C4-2B (cell line): ENCODE measurements around the gene GIMAP1.
A peak's percentile ranks its signal among the peaks of the same experiment; 100 is the strongest.

Source experiments
- H3K27ac ChIP-seq: fragments of 450-650 bp; 2 replicates; pipeline ENCODE4 v1.5.1; 2017
- CTCF ChIP-seq: fragments of 450-650 bp; conservative IDR thresholded peaks from 2 replicates; pipeline ENCODE4 v1.5.1; 2017; ENCODE audit warnings: mild to moderate bottlenecking
- ZFX ChIP-seq: fragments of 450-650 bp; IDR thresholded peaks from 2 replicates; pipeline ENCODE4 v1.6.1; 2017

The GIMAP1 gene

GRCh38 chr7:150753826-150754603 is 37.6 kb downstream of the GIMAP1 start:
- H3K27ac ChIP-seq = no peak overlapping the region
- TF ChIP-seq CTCF (peak; percentile 27), ZFX (no peak)

GRCh38 chr7:150754951-150755350 is 38.5 kb downstream of the GIMAP1 start:
- H3K27ac ChIP-seq = no peak overlapping the region
- no peak for TF ChIP-seq CTCF
- no peak for TF ChIP-seq ZFX

- TF ChIP-seq ZFX (no peak), CTCF (no peak)
- H3K27ac ChIP-seq = no peak overlapping the region
Measured at GRCh38 chr7:150755473-150756099, 39.2 kb downstream of the GIMAP1 start.

- no peak overlapping the region for H3K27ac ChIP-seq
- TF ChIP-seq ZFX (no peak), CTCF (no peak)
Measured at GRCh38 chr7:150756166-150756565, 39.8 kb downstream of the GIMAP1 start.

- no peak overlapping the region for H3K27ac ChIP-seq
- TF ChIP-seq ZFX = no peak
- peak; percentile 72 for TF ChIP-seq CTCF
Measured at GRCh38 chr7:150756858-150757257, 40.4 kb downstream of the GIMAP1 start.

- H3K27ac ChIP-seq = no peak overlapping the region
- no peak for TF ChIP-seq ZFX
Measured at GRCh38 chr7:150759479-150759878, 43.1 kb downstream of the GIMAP1 start.

- peak overlapping the region; percentile 48 for H3K27ac ChIP-seq
- no peak for TF ChIP-seq CTCF
- no peak for TF ChIP-seq ZFX
Measured at GRCh38 chr7:150766334-150766709, 49.9 kb downstream of the GIMAP1 start.

- TF ChIP-seq CTCF (no peak), ZFX (no peak)
- no peak overlapping the region for H3K27ac ChIP-seq
Measured at GRCh38 chr7:150769768-150770167, 53.4 kb downstream of the GIMAP1 start.
